ENCODE data around the gene ITGB1. TPM values are rescaled to one million over a fixed set of nuclear protein-coding genes. Genes with fewer than 3 reads are reported as not detected.

Gene ITGB1
- polyA plus RNA-seq, 1 of the 3 experiments (the other 2 are of a cell fraction), result 666 TPM

DNA sequence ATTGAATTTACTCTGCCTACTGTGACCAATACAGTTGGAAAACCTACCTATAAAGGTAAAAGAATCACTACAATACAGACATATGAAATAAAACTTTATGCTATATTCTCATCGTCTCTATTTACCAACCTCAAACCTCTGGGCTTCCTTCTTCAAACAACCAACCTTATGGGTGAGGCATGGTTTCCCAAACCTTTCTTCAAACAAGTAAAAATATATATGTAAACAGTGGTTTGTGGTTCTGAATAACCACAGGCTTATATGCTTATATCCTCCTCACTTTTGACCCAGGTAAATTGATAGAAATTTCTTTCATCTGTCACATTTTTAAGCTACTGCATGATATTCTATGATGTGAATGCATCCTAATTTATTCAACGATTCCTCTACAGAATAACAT is 103.6 kb downstream of the ITGB1 start:
- no peak for DNase-seq
- H3K36me3 ChIP-seq (replicated peaks in 1 of 2; ENCODE audit: control insufficient read depth in 1 of 2, insufficient read depth in 2 of 2, low read length in 1 of 2), result no peaks in the 10 kb centered on the region
- no peaks in the 10 kb centered on the region for H3F3A ChIP-seq (replicated peaks; ENCODE audit: insufficient read depth)
- no peak overlapping the region for H3K9ac ChIP-seq
- no peaks in the 10 kb centered on the region for H3K9me3 ChIP-seq
- 87% methylated on average over 2 of the region's 2 CpGs for WGBS (ENCODE audit: low lambda C conversion rate)
- H3K27ac ChIP-seq (ENCODE audit: low read depth in 2 of 2, low read length in 1 of 2), result no peak overlapping the region
- H3K4me3 ChIP-seq (ENCODE audit: low read depth in 2 of 2, low read length in 1 of 2), result no peak overlapping the region
- TF ChIP-seq MXI1 (IDR thresholded peaks at IDR 0.05; ENCODE audit: low read depth, low read length), result no peak
- TF ChIP-seq NRF1 (IDR thresholded peaks at IDR 0.05; ENCODE audit: low read depth, low read length), result no peak
- TF ChIP-seq FOSL2 (IDR thresholded peaks at IDR 0.05; ENCODE audit: borderline replicate concordance, low read depth), result no peak
- no peak for TF ChIP-seq TCF12 (IDR thresholded peaks at IDR 0.05)
- no peaks in the 10 kb centered on the region for H4K20me1 ChIP-seq (ENCODE audit: insufficient read depth)
- ChIA-PET POLR2A (no interaction called here), CTCF (interaction anchor here (0.9 kb wide), 2 partner anchors 11 to 155 kb away, joined by 3 to 4 read pairs; no protein-coding TSS in a partner anchor)
- H3K79me2 ChIP-seq (ENCODE audit: insufficient read depth), result no peaks in the 10 kb centered on the region
- no peaks in the 10 kb centered on the region for H3K9me2 ChIP-seq
- no peak overlapping the region for H2AFZ ChIP-seq (ENCODE audit: low read depth)
- H3K4me1 ChIP-seq (ENCODE audit: control insufficient read depth in 1 of 2, insufficient read depth in 2 of 2, low read depth in 1 of 2, low read length in 1 of 2), result no peaks in the 10 kb centered on the region
- no peak overlapping the region for H3K4me2 ChIP-seq
- H3K27me3 ChIP-seq (ENCODE audit: insufficient read depth), result no peaks in the 10 kb centered on the region

DNA sequence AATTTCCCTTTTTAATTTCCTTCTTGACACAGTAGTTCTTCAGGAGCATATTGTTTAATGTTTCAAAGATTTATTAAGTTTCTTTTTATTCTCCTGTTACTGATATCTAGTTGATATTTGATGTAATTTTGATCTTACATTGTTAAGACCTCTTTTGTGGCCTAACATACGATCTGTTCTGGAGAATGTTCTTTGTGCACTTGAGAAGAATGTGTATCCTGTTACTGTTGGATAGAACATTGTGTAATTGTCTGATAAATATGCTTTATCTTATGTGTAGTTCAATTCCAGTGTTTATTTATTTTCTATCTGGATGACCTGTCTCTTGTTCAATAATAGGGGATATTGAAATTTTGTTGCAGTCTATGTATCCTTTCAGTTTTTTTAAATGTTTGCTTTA is 106.7 kb downstream of the ITGB1 start:
- DNase-seq, result no peak
- H3K4me1 ChIP-seq (ENCODE audit: control insufficient read depth in 1 of 2, insufficient read depth in 2 of 2, low read depth in 1 of 2, low read length in 1 of 2), result no peaks in the 10 kb centered on the region
- H3K4me2 ChIP-seq, result no peak overlapping the region
- no peaks in the 10 kb centered on the region for H3K79me2 ChIP-seq (ENCODE audit: insufficient read depth)
- no peaks in the 10 kb centered on the region for H3F3A ChIP-seq (replicated peaks; ENCODE audit: insufficient read depth)
- no peaks in the 10 kb centered on the region for H3K9me3 ChIP-seq
- no peak overlapping the region for H3K4me3 ChIP-seq (ENCODE audit: low read depth in 2 of 2, low read length in 1 of 2)
- ChIA-PET POLR2A (no interaction called here), CTCF (no interaction called here)
- no peak overlapping the region for H3K27ac ChIP-seq (ENCODE audit: low read depth in 2 of 2, low read length in 1 of 2)
- no peaks in the 10 kb centered on the region for H3K36me3 ChIP-seq (replicated peaks in 1 of 2; ENCODE audit: control insufficient read depth in 1 of 2, insufficient read depth in 2 of 2, low read length in 1 of 2)
- no peaks in the 10 kb centered on the region for H4K20me1 ChIP-seq (ENCODE audit: insufficient read depth)
- H3K9me2 ChIP-seq, result no peaks in the 10 kb centered on the region
- no peak overlapping the region for H3K9ac ChIP-seq
- TF ChIP-seq, protein P1, sequence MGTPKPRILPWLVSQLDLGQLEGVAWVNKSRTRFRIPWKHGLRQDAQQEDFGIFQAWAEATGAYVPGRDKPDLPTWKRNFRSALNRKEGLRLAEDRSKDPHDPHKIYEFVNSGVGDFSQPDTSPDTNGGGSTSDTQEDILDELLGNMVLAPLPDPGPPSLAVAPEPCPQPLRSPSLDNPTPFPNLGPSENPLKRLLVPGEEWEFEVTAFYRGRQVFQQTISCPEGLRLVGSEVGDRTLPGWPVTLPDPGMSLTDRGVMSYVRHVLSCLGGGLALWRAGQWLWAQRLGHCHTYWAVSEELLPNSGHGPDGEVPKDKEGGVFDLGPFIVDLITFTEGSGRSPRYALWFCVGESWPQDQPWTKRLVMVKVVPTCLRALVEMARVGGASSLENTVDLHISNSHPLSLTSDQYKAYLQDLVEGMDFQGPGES (IDR thresholded peaks at IDR 0.05; ENCODE audit: low read depth, low read length), result no peak
- TF ChIP-seq TEAD4 (IDR thresholded peaks at IDR 0.05; ENCODE audit: borderline replicate concordance, insufficient read depth) (no peak), NFIC (IDR thresholded peaks at IDR 0.05; ENCODE audit: borderline replicate concordance) (no peak), SIN3A (IDR thresholded peaks at IDR 0.05; ENCODE audit: borderline replicate concordance, low read depth, low read length) (no peak), GABPA (IDR thresholded peaks at IDR 0.05; ENCODE audit: low read depth) (no peak), TCF12 (IDR thresholded peaks at IDR 0.05) (no peak), EZH2phosphoT487 (IDR thresholded peaks at IDR 0.05; ENCODE audit: borderline replicate concordance, low read depth) (no peak), YY1 (IDR thresholded peaks at IDR 0.05; ENCODE audit: low read depth) (no peak), FOXJ3 (CRISPR knock-in tag; IDR thresholded peaks at IDR 0.05) (no peak), FOXM1 (IDR thresholded peaks at IDR 0.05; ENCODE audit: low read depth) (no peak), JUND (IDR thresholded peaks at IDR 0.05) (no peak)
- TF ChIP-seq, protein P2, sequence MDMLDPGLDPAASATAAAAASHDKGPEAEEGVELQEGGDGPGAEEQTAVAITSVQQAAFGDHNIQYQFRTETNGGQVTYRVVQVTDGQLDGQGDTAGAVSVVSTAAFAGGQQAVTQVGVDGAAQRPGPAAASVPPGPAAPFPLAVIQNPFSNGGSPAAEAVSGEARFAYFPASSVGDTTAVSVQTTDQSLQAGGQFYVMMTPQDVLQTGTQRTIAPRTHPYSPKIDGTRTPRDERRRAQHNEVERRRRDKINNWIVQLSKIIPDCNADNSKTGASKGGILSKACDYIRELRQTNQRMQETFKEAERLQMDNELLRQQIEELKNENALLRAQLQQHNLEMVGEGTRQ (IDR thresholded peaks at IDR 0.05; ENCODE audit: borderline replicate concordance, low read depth, low read length), result no peak
- H3K27me3 ChIP-seq (ENCODE audit: insufficient read depth), result no peaks in the 10 kb centered on the region
- 2% methylated on average over 1 of the region's 1 CpG for WGBS (ENCODE audit: low lambda C conversion rate)
- H2AFZ ChIP-seq (ENCODE audit: low read depth), result no peak overlapping the region
